Karpas-422 (cell line): ENCODE data around the gene FAM3A. TPM values are rescaled to one million over a fixed set of nuclear protein-coding genes. Genes with fewer than 3 reads are reported as not detected.

Source experiments
- DNase-seq: peaks from one replicate; pipeline ENCODE4 v3.0.0-alpha.2; 2015
- H2AFZ ChIP-seq: fragments of 200-600 bp; sonication (generic); 2 replicates; pipeline ENCODE4 v1.6.1; 2014; ENCODE audit warnings: antibody characterized with exemption, low read length, mixed read lengths
- H3K27ac ChIP-seq: fragments of 200-600 bp; sonication (generic); 2 replicates; pipeline ENCODE4 v1.5.1; 2014; ENCODE audit warnings: mild to moderate bottlenecking, low read length, moderate library complexity
- H3K27me3 ChIP-seq: fragments of 200-600 bp; sonication (generic); 2 replicates; pipeline ENCODE4 v1.6.1; 2014; ENCODE audit warnings: low read length, mixed read lengths
- H3K36me3 ChIP-seq: fragments of 200-600 bp; sonication (generic); 2 replicates; pipeline ENCODE4 v1.6.1; 2014; ENCODE audit warnings: low read length, mixed read lengths; ENCODE audit not compliant: insufficient read depth
- H3K4me1 ChIP-seq: fragments of 200-600 bp; sonication (generic); 2 replicates; pipeline ENCODE4 v1.6.1; 2014; ENCODE audit warnings: mild to moderate bottlenecking, low read length, mixed read lengths
- H3K4me2 ChIP-seq: fragments of 200-600 bp; sonication (generic); 2 replicates; pipeline ENCODE4 v1.6.1; 2014; ENCODE audit warnings: low read length, low read depth, mild to moderate bottlenecking; ENCODE audit not compliant: poor library complexity, severe bottlenecking
- H3K4me3 ChIP-seq: fragments of 200-600 bp; sonication (generic); 2 replicates; pipeline ENCODE4 v1.5.1; 2014; ENCODE audit warnings: mild to moderate bottlenecking, antibody characterized with exemption, low read length, mixed read lengths
- H3K79me2 ChIP-seq: fragments of 200-600 bp; sonication (generic); 2 replicates; pipeline ENCODE4 v1.6.1; 2014; ENCODE audit warnings: mild to moderate bottlenecking, low read length, mixed read lengths
- H3K9ac ChIP-seq: fragments of 200-600 bp; sonication (generic); 2 replicates; pipeline ENCODE4 v1.6.0; 2014; ENCODE audit warnings: low read length
- H3K9me2 ChIP-seq: fragments of 200-600 bp; sonication (generic), shearing (Covaris generic); replicated peaks from 2 replicates; pipeline ENCODE4 v1.6.0; 2014; ENCODE audit warnings: mild to moderate bottlenecking, low read length, moderate library complexity; ENCODE audit not compliant: insufficient read depth
- H3K9me3 ChIP-seq: fragments of 300-700, 200-600 bp; sonication (generic); 2 replicates; pipeline ENCODE4 v1.6.1; 2014; ENCODE audit warnings: low read length, mixed read lengths
- H4K20me1 ChIP-seq: fragments of 200-600 bp; sonication (generic); 2 replicates; pipeline ENCODE4 v1.6.1; 2014; ENCODE audit warnings: mild to moderate bottlenecking, antibody characterized with exemption, low read length, low read depth; ENCODE audit not compliant: insufficient read depth
- total RNA-seq: library from RNA; depleted of rRNA; stranded (reverse); fragments of >200 nt; shearing (Covaris generic); gene quantifications from 2 replicates; pipeline ENCODE4 v1.2.3, GENCODE V29; 2014; ENCODE audit warnings: low replicate concordance

Gene FAM3A
- total RNA-seq, 1 experiment from 2014 or later: 14.0 TPM

DNA sequence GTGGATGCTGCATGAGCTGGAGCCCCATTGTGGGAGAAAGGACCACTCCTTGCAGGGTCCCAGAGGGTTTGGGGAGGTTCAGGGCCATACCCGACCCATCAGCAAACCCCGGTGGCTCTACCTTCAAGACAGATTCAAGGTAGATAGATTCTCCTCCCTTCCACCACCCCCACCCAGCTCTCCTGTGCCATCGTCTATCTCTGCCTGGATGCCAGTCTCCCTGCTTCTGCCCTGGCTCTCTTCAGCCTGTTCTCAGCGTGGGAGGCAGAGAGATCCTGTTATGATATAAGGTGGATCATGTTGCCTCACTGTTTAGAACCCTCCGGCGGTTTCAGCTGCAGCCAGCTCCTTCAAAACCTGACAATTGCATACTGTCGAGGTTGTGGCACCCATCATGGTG lies 42.3 kb downstream of the FAM3A start:
- H3K4me3 ChIP-seq: no peak overlapping the region
- no peaks in the 10 kb centered on the region for H4K20me1 ChIP-seq
- peaks cover 9% of the 10 kb centered on the region for H3K4me1 ChIP-seq
- no peak overlapping the region for H3K27ac ChIP-seq
- no peaks in the 10 kb centered on the region for H3K27me3 ChIP-seq
- no peak overlapping the region for H3K9ac ChIP-seq
- no peaks in the 10 kb centered on the region for H3K36me3 ChIP-seq
- H3K9me2 ChIP-seq: no peaks in the 10 kb centered on the region
- H3K79me2 ChIP-seq: no peaks in the 10 kb centered on the region; the same call in 1 of the 2 replicates
- H2AFZ ChIP-seq: no peak overlapping the region
- no peak overlapping the region for H3K4me2 ChIP-seq
- no peak for DNase-seq
- H3K9me3 ChIP-seq: no peaks in the 10 kb centered on the region

DNA sequence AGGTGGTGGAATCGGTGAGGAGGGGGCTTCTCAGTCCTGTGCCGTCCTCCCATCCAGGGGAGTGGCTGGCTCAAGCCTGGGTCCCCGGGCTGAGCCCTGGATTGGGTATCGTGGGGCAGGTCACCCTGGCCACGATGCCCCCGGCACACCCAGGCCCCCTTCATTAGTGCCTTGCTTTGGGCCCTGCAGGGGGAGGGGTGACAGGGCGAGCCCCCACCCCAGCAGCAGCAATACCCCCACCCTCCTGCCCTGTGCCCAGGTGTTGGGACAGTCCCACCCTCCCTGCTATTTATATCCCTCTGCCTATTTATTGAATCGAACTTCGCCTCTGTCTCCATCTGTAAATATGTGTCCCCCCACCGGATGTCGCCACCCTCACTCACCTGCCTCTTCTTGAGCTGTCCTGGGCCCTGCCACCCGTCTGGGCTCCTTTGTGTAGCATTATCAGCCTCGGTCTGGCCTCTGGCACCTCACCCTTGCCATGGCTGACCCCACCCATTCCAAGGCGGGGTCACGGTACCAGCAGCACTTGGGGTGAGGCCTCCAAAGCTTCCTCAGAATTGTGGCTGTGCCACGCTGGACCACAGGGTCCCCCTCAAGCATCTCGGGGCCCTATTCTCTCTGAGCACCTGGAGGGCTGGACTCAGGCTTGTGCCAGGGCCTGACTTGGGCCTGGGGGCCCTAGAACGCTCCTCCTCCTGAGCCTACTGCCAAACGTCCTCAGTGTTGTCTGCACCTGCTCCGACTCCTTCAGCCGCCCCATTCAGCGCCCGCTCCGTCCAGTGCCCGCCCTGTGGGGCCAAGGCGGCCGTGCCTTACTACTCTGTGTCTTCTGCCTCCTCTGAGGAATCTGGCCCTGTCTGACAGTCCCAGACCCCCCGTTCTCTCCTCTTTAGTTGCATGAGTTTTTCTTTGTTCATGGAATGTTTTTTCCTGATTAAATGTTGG lies 43.1 kb downstream of the FAM3A start:
- H3K79me2 ChIP-seq: no peaks in the 10 kb centered on the region
- no peaks in the 10 kb centered on the region for H3K9me2 ChIP-seq
- no peak for DNase-seq
- no peaks in the 10 kb centered on the region for H3K9me3 ChIP-seq
- H3K9ac ChIP-seq: no peak overlapping the region
- H3K4me3 ChIP-seq: no peak overlapping the region
- H3K27me3 ChIP-seq: no peaks in the 10 kb centered on the region
- no peak overlapping the region for H3K4me2 ChIP-seq
- no peak overlapping the region for H2AFZ ChIP-seq
- no peak overlapping the region for H3K27ac ChIP-seq
- H3K4me1 ChIP-seq: peaks cover 7% of the 10 kb centered on the region
- no peaks in the 10 kb centered on the region for H3K36me3 ChIP-seq
- no peaks in the 10 kb centered on the region for H4K20me1 ChIP-seq

GRCh38 chrX:154471839-154472684 lies 44.0 kb downstream of the FAM3A start:
- no peak for DNase-seq
- Histone ChIP-seq H3K9me2 (no peaks in the 10 kb centered on the region), H3K4me2 (no peak overlapping the region), H3K9ac (no peak overlapping the region), H3K27ac (no peak overlapping the region), H2AFZ (no peak overlapping the region), H3K27me3 (no peaks in the 10 kb centered on the region), H3K9me3 (no peaks in the 10 kb centered on the region), H3K79me2 (no peaks in the 10 kb centered on the region), H3K36me3 (no peaks in the 10 kb centered on the region), H3K4me1 (no peaks in the 10 kb centered on the region), H3K4me3 (no peak overlapping the region), H4K20me1 (no peaks in the 10 kb centered on the region)

DNA sequence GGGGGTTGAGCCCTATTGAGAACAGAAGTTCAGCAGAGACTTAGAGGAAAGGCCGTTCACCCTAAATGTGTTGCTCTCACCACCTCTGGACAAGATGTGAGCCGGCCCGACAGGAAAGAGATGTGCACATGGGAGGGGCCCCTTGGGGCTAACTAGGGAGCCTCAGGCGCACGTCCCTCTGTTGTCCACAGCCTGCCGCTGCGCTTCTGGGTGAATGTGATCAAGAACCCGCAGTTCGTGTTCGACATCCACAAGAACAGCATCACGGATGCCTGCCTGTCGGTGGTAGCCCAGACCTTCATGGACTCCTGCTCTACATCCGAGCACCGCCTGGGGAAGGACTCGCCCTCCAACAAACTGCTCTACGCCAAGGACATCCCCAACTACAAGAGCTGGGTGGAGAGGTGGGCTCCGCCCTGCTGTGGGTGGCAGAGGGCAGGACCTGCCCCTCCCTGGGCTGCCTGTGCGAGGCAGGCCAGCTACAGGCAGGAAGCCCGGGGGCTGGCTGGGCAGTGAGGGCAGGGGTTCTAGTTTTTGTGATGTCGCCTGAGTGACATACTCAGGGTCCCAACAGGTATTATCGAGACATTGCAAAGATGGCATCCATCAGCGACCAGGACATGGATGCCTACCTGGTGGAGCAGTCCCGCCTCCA lies 45.0 kb downstream of the FAM3A start:
- Histone ChIP-seq H3K27ac (no peak overlapping the region), H3K9me3 (no peaks in the 10 kb centered on the region), H3K36me3 (no peaks in the 10 kb centered on the region), H3K4me2 (no peak overlapping the region), H3K4me3 (no peak overlapping the region), H3K9me2 (no peaks in the 10 kb centered on the region), H2AFZ (no peak overlapping the region), H3K79me2 (no peaks in the 10 kb centered on the region), H3K9ac (no peak overlapping the region), H3K4me1 (no peaks in the 10 kb centered on the region), H4K20me1 (no peaks in the 10 kb centered on the region), H3K27me3 (no peaks in the 10 kb centered on the region)
- DNase-seq: no peak

- H3K9me2 ChIP-seq: no peaks in the 10 kb centered on the region
- no peak overlapping the region for H3K27ac ChIP-seq
- no peak overlapping the region for H3K4me2 ChIP-seq
- no peaks in the 10 kb centered on the region for H3K27me3 ChIP-seq
- no peaks in the 10 kb centered on the region for H3K9me3 ChIP-seq
- H3K36me3 ChIP-seq: no peaks in the 10 kb centered on the region
- no peak overlapping the region for H3K4me3 ChIP-seq
- H2AFZ ChIP-seq: no peak overlapping the region
- no peaks in the 10 kb centered on the region for H3K4me1 ChIP-seq
- H4K20me1 ChIP-seq: no peaks in the 10 kb centered on the region
- H3K9ac ChIP-seq: no peak overlapping the region
- DNase-seq: no peak
- no peaks in the 10 kb centered on the region for H3K79me2 ChIP-seq
These were observed 45.6 kb downstream of the FAM3A start for GRCh38 chrX:154470434-154470833.

- Histone ChIP-seq H3K27me3 (no peaks in the 10 kb centered on the region), H3K79me2 (no peaks in the 10 kb centered on the region), H3K27ac (no peak overlapping the region), H3K4me2 (no peak overlapping the region), H3K9me2 (no peaks in the 10 kb centered on the region), H3K9me3 (no peaks in the 10 kb centered on the region), H3K36me3 (no peaks in the 10 kb centered on the region), H3K4me1 (no peaks in the 10 kb centered on the region), H2AFZ (no peak overlapping the region), H4K20me1 (no peaks in the 10 kb centered on the region), H3K4me3 (no peak overlapping the region), H3K9ac (no peak overlapping the region)
- DNase-seq: no peak
These were observed 46.2 kb downstream of the FAM3A start for GRCh38 chrX:154469880-154470279.

DNA sequence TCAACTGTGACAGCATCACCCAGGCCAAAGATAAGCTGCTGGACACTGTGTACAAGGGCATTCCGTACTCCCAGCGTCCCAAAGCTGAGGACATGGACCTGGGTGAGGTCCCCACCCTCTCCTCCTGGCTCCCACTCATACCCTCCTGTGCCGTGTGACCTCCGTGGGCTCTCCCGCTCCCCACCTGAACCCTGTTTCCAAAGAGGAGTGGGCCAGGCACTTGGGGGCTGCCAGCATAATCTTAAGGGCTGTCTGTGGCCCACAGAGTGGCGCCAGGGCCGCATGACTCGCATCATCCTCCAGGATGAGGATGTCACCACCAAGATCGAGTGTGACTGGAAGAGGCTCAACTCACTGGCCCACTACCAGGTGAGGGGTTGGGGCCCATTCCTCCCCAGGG lies 46.9 kb downstream of the FAM3A start:
- Histone ChIP-seq H4K20me1 (no peaks in the 10 kb centered on the region), H3K4me3 (no peak overlapping the region), H3K4me1 (no peaks in the 10 kb centered on the region), H3K27me3 (no peaks in the 10 kb centered on the region), H3K4me2 (no peak overlapping the region), H2AFZ (no peak overlapping the region), H3K27ac (no peak overlapping the region), H3K9ac (no peak overlapping the region), H3K9me3 (no peaks in the 10 kb centered on the region), H3K36me3 (no peaks in the 10 kb centered on the region), H3K9me2 (no peaks in the 10 kb centered on the region), H3K79me2 (no peaks in the 10 kb centered on the region)
- DNase-seq: no peak

DNA sequence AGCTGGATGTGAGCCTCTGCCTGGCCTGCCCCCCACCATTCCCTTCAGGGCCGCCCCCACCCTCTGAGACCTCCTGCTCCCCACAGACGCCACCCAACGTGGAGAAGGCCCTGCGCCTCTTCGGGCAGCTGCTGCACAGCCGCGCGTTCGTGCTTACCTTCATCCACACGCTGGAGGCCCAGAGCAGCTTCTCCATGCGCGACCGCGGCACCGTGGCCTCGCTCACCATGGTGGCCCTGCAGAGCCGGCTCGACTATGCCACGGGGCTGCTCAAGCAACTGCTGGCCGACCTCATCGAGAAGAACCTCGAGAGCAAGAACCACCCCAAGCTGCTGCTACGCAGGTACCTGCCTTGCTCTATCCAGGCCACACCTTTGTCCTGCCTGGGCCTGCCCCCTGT lies 47.8 kb downstream of the FAM3A start:
- Histone ChIP-seq H3K27me3 (no peaks in the 10 kb centered on the region), H3K79me2 (no peaks in the 10 kb centered on the region), H3K36me3 (no peaks in the 10 kb centered on the region), H3K27ac (no peak overlapping the region), H4K20me1 (no peaks in the 10 kb centered on the region), H2AFZ (no peak overlapping the region), H3K9ac (no peak overlapping the region), H3K4me1 (no peaks in the 10 kb centered on the region), H3K4me3 (no peak overlapping the region), H3K4me2 (no peak overlapping the region), H3K9me2 (no peaks in the 10 kb centered on the region), H3K9me3 (no peaks in the 10 kb centered on the region)
- DNase-seq: no peak
